Measurements from ENCODE around the gene FAM98B.

The FAM98B gene

DNA sequence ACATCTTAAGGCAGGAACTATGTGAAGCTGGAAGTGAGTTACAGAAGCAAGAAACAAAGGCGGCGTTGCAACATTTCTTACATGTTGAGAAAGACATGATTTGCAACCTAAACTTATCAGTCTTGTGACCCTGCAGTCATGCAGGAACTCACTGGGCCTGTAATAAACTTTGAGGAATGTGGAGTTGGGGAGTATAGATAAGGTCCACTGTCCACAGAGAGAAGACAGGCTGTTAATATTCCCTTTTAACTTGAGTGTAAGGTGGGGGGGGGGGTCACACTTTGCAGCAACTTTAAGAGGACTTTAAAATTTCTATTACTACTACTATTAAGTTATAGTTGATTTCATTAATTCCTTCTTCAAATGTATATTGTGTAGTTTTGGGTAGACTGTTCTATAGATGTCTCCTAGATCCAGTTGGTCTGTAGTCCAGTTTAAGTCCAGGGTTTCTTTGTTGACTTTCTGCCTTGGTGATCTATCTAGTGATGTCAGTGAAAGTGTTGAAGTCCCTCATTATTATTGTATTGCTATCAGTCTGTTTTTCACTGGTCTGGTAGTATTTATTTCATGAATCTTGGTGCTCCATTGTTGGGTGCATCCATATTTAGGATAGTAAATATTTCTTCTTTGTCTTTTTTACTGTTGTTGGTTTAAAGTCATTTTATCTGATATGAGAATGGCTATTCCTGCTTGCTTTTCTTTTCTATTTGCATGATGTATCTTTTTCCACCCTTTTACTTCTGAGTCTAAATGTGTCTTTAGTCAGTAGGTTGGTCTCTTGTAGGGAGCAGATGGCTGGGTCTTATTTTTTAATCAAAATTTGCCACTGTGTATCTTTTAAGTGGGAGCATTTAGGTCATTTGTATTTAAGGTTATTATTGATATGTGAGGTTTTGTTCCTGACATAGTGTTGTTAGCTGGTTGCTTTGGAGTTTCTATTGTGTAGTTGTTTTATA lies 15.6 kb upstream of the FAM98B start:
- peaks cover 7% of the 10 kb centered on the region for H3K27me3 Mint-ChIP-seq
- no peak for DNase-seq (ENCODE audit: low spot score in 2 of 2)
- no peak overlapping the region for H3K27ac Mint-ChIP-seq

DNA sequence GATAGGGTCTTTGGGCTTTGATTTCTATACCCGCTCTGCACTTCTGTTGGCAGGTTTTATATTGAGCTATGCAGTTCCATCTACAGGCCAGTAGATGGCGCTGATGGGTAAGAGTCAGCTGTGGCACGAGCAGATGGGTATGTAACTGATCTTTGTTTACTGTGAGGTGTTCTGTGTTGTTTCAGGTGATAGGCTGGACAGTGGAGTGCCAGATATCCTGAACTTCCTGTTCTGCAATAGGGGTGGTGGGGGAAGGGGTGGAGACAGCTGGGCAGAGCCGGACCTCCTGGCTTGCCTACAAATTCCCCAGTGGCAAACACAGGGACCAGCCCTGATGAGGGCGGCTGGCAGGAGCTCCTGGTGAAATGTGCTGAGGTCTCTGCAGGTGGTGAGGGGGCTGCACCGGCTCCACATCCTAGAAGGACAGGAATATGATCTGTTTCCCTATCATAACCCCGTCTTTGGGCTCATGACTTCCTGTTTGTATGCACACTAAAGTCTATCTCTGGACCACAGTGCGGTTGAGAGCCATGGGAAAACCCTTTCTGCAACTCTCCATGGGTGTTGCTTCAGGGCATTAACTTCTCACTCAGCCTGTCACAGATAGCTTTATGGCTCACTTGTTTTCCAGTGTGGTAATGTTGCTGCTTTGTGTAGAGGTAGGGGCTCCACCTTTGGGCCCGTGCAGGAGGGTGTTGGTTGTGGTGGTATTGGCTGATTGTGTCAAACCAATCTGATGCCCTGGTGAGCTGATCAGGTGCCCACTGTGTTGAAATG lies 13.4 kb upstream of the FAM98B start:
- H3K9me3 Mint-ChIP-seq, result peaks cover 1% of the 10 kb centered on the region
- ATAC-seq (ENCODE audit: low read depth), result peak; percentile 91
- H3K27ac Mint-ChIP-seq, result no peak overlapping the region
- peak; percentile 55 to 61 for DNase-seq (ENCODE audit: low spot score in 2 of 2)
- no peaks in the 10 kb centered on the region for H3K36me3 Mint-ChIP-seq
- no peak overlapping the region for H3K4me3 Mint-ChIP-seq
- peaks cover 6% of the 10 kb centered on the region for H3K27me3 Mint-ChIP-seq
- peaks cover 5% of the 10 kb centered on the region for H3K4me1 Mint-ChIP-seq

More for the DNA sequence above, 15.6 kb upstream of the FAM98B start:
- Mint-ChIP-seq H3K4me1 (peaks cover 5% of the 10 kb centered on the region), H3K4me3 (no peak overlapping the region), H3K36me3 (no peaks in the 10 kb centered on the region), H3K9me3 (peaks cover 1% of the 10 kb centered on the region)
- ATAC-seq (ENCODE audit: low read depth), result no peak

DNA sequence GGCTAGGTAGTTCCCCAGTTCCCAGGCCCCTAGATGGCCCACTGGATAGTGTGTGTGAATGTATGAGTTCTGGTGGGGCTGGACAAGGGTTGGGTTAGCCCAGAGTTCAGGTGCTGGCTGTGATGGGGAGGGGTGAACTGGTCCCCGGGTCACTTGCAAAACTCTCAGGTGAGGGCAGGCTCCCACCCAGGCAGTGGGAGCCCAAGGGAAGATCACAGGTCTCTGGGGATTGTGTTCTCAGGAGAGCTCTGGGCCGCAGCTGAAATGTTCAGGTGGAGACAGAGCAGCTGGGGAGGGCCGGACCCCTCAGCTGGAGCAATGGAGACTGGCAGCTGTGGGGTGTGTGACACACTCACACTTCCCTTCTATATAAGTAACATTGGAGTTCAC lies 12.8 kb upstream of the FAM98B start:
- ATAC-seq (ENCODE audit: low read depth), result no peak
- Mint-ChIP-seq H3K36me3 (no peaks in the 10 kb centered on the region), H3K9me3 (peaks cover 1% of the 10 kb centered on the region), H3K4me1 (peaks cover 5% of the 10 kb centered on the region), H3K27me3 (peaks cover 6% of the 10 kb centered on the region), H3K27ac (no peak overlapping the region), H3K4me3 (no peak overlapping the region)
- no peak for DNase-seq (ENCODE audit: low spot score in 2 of 2)

DNA sequence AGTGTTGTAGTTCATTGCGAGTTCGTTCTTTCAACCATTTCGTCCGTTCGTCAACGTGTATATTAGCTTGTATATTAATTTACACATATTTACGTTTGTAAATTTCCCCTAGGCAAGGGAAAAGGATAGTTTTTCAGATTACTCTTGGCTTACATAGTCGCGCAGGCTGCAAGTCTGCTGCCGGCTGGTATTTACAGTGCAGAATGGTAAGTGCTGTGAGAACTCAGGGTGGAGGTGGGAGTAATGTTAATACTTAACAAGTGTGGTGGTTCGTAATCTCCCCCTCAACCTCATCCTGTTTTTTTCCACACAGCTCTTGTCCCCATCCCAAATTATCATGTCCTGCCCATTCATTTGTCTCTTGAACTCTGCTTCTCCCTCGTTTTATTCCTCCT lies 766 bp downstream of the FAM98B start:
- Mint-ChIP-seq H3K4me3 (peak overlapping the region; percentile 93), H3K4me1 (peaks cover 23% of the 10 kb centered on the region), H3K9me3 (no peaks in the 10 kb centered on the region), H3K27me3 (no peaks in the 10 kb centered on the region), H3K36me3 (peaks cover 10% of the 10 kb centered on the region), H3K27ac (peak overlapping the region; percentile 97)
- no peak for ATAC-seq (ENCODE audit: low read depth)
- no peak for DNase-seq (ENCODE audit: low spot score in 2 of 2)

DNA sequence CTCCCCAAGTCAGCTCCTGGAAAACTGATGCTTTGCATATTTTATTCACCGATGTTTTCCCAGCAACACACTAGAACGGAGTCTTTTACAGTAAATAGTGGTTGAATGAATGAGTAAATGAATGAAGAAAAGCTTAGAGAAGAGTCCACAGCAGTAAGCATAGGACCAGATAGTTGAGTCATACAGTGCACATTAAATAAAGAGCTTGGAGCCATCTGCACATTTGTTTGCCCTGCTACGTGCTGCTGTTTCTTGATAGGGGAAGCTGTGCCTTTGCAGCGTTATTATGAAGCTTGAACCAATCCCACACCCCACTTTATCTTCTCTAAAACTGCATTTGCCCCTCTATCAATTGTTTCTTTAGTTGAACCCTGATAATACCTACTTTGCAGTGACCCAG lies 1.2 kb downstream of the FAM98B start:
- no peaks in the 10 kb centered on the region for H3K27me3 Mint-ChIP-seq
- peak overlapping the region; percentile 97 for H3K27ac Mint-ChIP-seq
- ATAC-seq (ENCODE audit: low read depth), result no peak
- DNase-seq (ENCODE audit: low spot score in 2 of 2), result no peak
- H3K4me1 Mint-ChIP-seq, result peaks cover 27% of the 10 kb centered on the region
- peaks cover 10% of the 10 kb centered on the region for H3K36me3 Mint-ChIP-seq
- peak overlapping the region; percentile 93 for H3K4me3 Mint-ChIP-seq
- H3K9me3 Mint-ChIP-seq, result no peaks in the 10 kb centered on the region

DNA sequence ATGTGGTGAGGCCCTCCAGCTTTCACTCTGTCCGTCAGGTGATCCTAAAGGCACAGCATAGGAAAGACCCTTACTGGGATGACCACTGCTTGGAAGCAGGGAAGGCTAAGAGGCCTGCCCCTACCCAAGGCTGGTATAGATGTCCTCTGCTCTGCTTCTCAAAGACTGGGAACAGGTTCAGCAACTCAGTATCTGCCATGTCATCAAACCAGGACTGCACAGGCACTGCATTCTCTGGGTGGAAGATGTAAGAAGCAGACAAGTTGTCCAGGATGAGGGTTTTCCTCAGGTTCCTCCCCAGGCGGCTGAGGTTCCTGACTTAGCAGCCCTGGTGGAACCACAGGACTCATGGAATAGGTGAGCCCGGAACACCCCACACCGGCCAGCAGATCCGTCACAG lies 4.7 kb downstream of the FAM98B start:
- no peak overlapping the region for H3K4me3 Mint-ChIP-seq
- H3K27ac Mint-ChIP-seq, result no peak overlapping the region
- peaks cover 10% of the 10 kb centered on the region for H3K36me3 Mint-ChIP-seq
- DNase-seq (ENCODE audit: low spot score in 2 of 2), result no peak
- no peaks in the 10 kb centered on the region for H3K27me3 Mint-ChIP-seq
- peaks cover 37% of the 10 kb centered on the region for H3K4me1 Mint-ChIP-seq
- no peaks in the 10 kb centered on the region for H3K9me3 Mint-ChIP-seq
- no peak for ATAC-seq (ENCODE audit: low read depth)

DNA sequence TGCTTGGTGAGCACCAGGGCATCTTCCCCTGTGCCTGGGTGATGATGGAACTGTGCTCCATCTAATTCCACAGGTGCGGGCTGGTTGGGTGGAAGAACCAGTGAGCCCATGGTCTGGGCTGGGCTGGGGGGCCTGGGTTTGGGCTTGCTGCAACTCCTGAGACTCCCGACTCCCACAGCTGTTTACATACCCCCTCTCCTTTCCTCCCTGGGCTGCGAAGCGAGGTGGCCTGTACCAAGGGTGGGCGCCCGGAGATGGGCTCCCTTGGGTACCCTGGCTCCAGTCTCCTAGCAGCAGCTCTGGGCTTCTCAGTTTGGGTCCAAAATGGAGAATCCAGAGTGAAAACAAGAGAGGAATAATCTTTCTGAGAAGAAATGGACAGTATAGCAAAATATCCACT lies 5.6 kb downstream of the FAM98B start:
- H3K27ac Mint-ChIP-seq, result no peak overlapping the region
- ATAC-seq (ENCODE audit: low read depth), result no peak
- H3K4me3 Mint-ChIP-seq, result no peak overlapping the region
- H3K27me3 Mint-ChIP-seq, result no peaks in the 10 kb centered on the region
- H3K4me1 Mint-ChIP-seq, result peaks cover 37% of the 10 kb centered on the region
- no peak for DNase-seq (ENCODE audit: low spot score in 2 of 2)
- H3K36me3 Mint-ChIP-seq, result peaks cover 10% of the 10 kb centered on the region
- no peaks in the 10 kb centered on the region for H3K9me3 Mint-ChIP-seq

DNA sequence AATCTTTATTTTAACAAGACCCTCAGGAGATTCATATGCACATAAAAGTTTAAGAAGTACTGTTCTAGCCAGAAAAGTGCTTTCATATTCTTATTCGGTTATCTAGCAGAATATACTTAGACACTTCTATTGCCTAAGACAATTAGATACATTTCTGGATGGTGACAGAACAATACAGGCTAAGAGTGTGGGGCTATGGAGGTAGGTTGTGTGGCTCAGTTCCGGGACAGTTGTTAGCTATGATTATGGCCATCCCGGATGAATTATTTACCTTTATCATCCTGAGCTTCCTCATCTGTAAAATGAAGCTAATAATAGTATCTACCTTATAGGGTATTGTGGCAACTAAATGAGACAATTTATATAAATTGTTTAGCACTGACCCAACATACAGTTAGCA lies 6.6 kb downstream of the FAM98B start:
- H3K4me3 Mint-ChIP-seq, result no peak overlapping the region
- peaks cover 30% of the 10 kb centered on the region for H3K4me1 Mint-ChIP-seq
- no peaks in the 10 kb centered on the region for H3K9me3 Mint-ChIP-seq
- H3K36me3 Mint-ChIP-seq, result peaks cover 10% of the 10 kb centered on the region
- H3K27me3 Mint-ChIP-seq, result no peaks in the 10 kb centered on the region
- ATAC-seq (ENCODE audit: low read depth) (no peak), DNase-seq (ENCODE audit: low spot score in 2 of 2) (no peak)
- no peak overlapping the region for H3K27ac Mint-ChIP-seq

DNA sequence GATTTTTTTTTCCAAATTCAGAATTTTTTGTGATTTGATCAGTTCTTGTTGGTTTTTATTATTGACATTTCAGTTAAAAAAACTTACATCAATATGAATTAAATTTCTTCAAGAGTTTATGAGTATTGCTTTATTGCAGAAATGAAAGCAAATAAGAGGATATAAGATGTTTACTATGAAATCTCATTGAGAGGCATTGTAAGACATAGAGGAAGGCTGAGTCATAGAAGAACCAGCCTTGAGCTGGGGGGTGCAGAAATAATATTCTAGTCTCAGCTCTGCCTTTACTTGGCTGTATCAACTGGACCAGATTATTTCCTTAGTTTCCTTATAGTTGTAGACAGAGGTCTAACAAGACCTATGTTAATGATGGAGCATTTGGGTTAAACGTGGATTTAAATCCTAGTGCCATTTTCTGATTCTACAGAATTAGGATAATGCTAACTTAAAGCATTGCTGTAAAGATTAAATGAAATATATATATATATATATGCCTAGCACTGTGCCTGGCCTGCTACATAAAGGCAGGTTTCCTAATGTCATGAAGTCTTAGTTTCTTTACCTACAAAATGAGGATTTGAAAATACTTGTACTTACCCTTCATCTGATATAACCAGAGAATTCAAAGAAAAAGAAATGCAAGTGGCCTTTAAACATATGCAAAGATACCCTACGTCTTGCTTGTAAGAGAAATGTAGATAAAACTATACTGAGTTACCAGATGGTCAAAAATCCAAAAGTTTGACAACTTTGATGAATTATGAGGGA lies 7.3 kb downstream of the FAM98B start:
- Mint-ChIP-seq H3K4me1 (peaks cover 28% of the 10 kb centered on the region), H3K27ac (no peak overlapping the region), H3K36me3 (peaks cover 10% of the 10 kb centered on the region), H3K27me3 (no peaks in the 10 kb centered on the region), H3K4me3 (no peak overlapping the region), H3K9me3 (no peaks in the 10 kb centered on the region)
- peak; percentile 81 for ATAC-seq (ENCODE audit: low read depth)
- DNase-seq (ENCODE audit: low spot score in 2 of 2), result no peak

DNA sequence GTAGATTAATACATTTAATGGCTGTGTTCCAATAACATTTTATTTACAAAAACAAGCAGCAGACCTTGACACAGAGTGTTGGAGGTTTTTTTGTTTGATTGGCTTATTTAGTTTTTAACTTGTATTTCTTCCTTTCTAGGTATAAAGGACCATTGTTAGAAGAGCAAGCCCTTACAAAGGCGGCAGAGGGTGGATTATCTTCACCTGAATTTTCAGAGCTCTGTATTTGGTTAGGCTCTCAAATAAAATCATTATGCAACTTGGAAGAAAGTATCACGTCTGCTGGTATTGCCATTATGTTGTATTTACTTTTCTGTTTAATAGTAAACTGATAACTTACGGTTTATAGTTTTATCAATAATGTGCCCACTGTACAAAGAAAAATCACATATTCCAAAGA lies 10.0 kb downstream of the FAM98B start:
- H3K36me3 Mint-ChIP-seq, result peaks cover 7% of the 10 kb centered on the region
- H3K27me3 Mint-ChIP-seq, result no peaks in the 10 kb centered on the region
- H3K4me3 Mint-ChIP-seq, result no peak overlapping the region
- ATAC-seq (ENCODE audit: low read depth) (no peak), DNase-seq (ENCODE audit: low spot score in 2 of 2) (no peak)
- no peaks in the 10 kb centered on the region for H3K9me3 Mint-ChIP-seq
- H3K27ac Mint-ChIP-seq, result no peak overlapping the region
- peaks cover 18% of the 10 kb centered on the region for H3K4me1 Mint-ChIP-seq

DNA sequence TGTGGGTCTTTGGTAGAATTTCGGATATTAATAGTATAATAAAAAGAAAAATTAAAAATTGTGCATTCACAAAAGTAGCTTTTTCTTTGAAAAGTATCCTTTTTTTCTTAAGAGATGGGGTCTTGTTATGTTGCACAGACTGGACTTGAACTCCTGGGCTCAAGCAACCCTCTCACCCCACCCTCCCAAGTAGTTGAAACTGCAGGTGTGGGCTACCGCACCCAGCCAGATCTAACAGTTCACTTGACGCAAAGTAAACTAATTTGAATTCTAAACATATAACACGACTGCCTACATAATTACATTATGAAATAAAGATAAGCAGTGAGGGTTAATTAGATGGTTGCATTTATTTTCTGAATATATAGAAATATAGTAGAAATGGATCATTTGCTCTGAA lies 10.7 kb downstream of the FAM98B start:
- DNase-seq (ENCODE audit: low spot score in 2 of 2) (no peak), ATAC-seq (ENCODE audit: low read depth) (no peak)
- peaks cover 3% of the 10 kb centered on the region for H3K36me3 Mint-ChIP-seq
- H3K27ac Mint-ChIP-seq, result no peak overlapping the region
- no peaks in the 10 kb centered on the region for H3K27me3 Mint-ChIP-seq
- no peak overlapping the region for H3K4me3 Mint-ChIP-seq
- no peaks in the 10 kb centered on the region for H3K9me3 Mint-ChIP-seq
- H3K4me1 Mint-ChIP-seq, result peaks cover 14% of the 10 kb centered on the region

DNA sequence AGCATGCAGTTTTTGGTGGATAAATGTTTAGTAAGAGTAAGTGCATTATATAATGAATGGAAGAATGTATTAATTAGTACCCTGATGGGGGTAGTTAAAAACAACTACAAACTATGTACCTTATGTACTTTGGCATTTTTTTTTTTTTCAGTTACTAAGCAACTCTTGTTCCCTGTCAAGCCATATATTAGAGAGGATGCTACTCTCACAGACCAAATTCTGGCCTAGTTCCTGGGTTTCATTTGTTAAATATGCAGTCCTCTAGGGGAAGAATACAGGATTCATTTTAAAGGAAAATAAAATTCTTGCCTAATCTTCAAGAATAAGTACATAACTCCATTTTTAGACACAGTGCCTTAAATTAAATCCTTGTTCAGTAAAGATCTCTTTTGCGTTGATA lies 16.9 kb downstream of the FAM98B start:
- Mint-ChIP-seq H3K27me3 (no peaks in the 10 kb centered on the region), H3K27ac (no peak overlapping the region), H3K4me1 (peaks cover 3% of the 10 kb centered on the region), H3K36me3 (peaks cover 14% of the 10 kb centered on the region), H3K4me3 (no peak overlapping the region), H3K9me3 (no peaks in the 10 kb centered on the region)
- ATAC-seq (ENCODE audit: low read depth) (no peak), DNase-seq (ENCODE audit: low spot score in 2 of 2) (no peak)

DNA sequence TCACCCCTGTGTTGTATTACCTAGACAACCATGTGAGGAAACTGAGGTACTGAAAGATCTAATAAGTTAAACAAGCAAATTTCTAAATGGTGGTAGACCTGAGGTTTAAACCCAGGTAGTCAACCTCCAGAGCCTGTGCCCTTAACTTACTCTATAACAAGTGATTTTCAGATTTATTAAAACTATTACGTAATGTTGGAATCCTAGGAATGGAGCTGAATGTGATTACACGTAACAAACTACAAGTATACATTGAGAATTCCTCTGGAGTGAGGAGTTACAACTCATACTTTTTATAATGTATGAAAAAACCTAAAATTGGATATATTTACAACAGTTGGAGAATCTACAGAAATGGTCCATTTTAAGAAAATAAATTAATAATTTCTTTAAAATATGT lies 18.0 kb downstream of the FAM98B start:
- Mint-ChIP-seq H3K27me3 (no peaks in the 10 kb centered on the region), H3K9me3 (no peaks in the 10 kb centered on the region), H3K4me3 (no peak overlapping the region), H3K36me3 (peaks cover 20% of the 10 kb centered on the region), H3K4me1 (peaks cover 3% of the 10 kb centered on the region), H3K27ac (no peak overlapping the region)
- DNase-seq (ENCODE audit: low spot score in 2 of 2), result no peak
- no peak for ATAC-seq (ENCODE audit: low read depth)
